HG03442 (cell line): Measurements from ENCODE around the gene SORCS1.

Experiments
- ATAC-seq: cut with Tn5 transposase; IDR thresholded peaks from one replicate; pipeline ENCODE4 v1.9.1; 2021; ENCODE audit warnings: mild to moderate bottlenecking, moderate library complexity; ENCODE audit not compliant: unreplicated experiment

Gene SORCS1

GRCh38 chr10:106910666-106911065 lies 253.8 kb downstream of the SORCS1 start:
- ATAC-seq = no peak

- no peak for ATAC-seq
These were observed 256.3 kb downstream of the SORCS1 start for GRCh38 chr10:106908225-106908624.

DNA sequence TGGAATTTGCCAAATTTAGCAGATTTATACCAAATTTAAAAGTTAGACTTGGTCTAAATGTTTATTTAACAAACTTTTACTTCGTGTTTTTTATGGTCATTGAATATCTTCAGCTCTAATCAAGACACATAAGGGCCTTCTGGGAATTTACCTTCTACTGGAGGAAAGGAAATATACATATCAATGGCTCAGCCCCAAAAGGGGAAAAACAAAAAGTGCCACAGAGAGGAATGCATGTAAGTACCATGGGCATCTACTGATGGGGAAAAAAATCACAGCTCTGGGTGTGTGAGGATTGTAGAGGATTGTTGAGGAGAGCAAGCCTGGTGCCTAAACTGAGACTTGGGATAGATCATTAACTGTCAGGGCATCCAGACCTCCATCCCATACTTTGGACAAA lies 260.3 kb downstream of the SORCS1 start:
- ATAC-seq = no peak

DNA sequence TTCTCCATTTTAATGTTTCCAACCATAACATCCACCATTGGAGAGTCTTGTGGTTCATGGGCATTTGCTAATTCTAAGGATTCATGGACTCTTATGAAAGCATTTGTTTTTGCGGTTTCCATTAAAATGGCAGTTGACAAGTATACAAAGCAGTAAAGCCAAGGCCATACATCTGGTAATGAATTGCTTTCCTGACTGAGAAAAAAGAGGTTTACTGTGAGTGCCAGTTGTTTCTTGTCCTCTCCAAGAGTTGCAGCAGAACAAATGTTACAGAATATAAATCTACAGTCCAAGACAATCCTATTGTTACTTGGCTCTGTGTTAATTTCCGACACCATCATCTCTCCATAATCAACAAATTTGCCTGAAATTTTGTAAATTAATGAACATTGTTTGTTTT lies 261.3 kb downstream of the SORCS1 start:
- no peak for ATAC-seq

DNA sequence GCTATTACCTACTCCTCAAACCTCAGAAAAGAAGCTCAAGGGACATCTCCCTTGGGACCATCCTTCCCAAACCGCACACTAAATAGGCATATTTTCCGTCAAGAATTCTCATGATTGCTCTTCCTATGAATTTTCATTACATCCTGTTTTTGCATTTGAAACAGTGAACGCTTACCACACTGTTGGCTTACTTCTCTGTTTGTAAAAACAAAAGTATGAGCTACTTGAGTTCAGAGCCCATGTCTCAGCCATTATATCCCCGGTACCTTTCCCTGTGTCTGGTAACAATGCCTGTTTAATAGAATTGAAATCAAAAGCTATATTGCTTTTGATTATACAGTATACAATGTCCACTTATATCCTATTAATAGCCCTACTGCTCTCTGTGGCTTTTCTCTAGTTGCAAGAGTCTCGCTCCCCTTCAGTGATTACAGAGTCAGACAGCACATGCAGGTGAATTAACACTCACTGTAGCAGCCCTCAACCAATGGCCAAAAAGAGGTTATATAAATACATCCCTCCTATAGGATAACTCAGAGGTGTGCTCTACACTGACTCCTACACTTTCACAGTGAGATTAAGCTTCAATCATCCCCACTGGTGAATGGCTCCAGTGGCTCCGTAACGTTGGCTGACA lies 264.4 kb downstream of the SORCS1 start:
- no peak for ATAC-seq

GRCh38 chr10:106898446-106898845 lies 266.1 kb downstream of the SORCS1 start:
- ATAC-seq = no peak

DNA sequence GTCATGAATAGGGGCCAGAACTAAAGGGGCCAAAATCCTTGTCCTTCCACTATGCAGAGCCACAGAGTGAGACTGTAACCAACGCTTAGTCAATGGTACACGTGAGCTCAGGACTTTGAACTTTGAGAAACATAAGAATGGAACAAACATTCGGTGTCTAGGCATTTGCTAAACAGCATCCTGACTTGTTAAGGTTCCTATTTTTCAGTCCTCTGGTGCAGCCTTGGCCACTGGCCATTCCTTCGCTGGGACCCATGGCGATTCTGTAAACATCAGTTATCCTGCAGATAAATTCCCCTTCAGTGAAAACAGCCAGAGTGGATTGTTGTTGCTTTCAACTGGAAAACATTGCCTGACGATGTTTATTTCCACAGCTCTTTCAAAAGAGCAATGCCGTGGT lies 266.8 kb downstream of the SORCS1 start:
- ATAC-seq = no peak

DNA sequence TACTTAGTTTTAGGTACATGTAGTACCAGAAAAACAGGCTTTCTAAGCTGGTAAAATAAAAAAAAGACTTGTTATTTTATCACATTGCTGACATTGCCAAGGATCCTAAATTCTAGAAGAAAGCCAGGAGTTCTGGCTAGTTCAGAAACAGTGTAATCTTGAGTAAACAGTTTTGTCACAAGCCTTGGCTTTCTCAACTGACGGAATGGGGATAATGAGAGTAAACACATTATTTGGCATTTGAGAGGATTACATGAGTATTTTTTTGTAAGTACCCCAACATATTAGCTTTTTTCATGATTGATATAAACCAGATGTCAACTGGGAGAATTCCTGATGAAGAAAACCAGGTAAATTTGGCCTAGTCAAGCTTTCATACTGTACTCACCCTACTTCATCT lies 269.8 kb downstream of the SORCS1 start:
- ATAC-seq = no peak

DNA sequence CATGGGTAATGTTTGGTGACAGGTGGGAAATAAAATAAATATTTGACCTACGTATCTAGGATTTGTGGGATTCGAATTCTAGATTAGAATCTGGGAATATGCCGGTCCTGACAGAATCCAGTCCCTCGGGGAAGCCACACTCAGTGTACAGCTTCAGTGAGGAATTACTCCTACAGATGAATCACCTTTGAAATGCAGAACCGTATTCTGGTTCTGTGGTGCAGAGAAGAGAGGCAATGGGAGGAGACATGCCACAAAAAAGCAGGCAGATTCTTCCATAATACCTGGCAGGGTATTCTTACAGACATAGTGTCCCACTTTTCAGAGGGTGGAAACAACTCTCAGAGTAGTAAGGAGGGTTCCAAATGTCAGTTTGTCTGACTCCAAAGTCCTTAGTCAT lies 286.9 kb downstream of the SORCS1 start:
- no peak for ATAC-seq

- no peak for ATAC-seq
These were observed 290.0 kb downstream of the SORCS1 start for GRCh38 chr10:106874604-106874889.

DNA sequence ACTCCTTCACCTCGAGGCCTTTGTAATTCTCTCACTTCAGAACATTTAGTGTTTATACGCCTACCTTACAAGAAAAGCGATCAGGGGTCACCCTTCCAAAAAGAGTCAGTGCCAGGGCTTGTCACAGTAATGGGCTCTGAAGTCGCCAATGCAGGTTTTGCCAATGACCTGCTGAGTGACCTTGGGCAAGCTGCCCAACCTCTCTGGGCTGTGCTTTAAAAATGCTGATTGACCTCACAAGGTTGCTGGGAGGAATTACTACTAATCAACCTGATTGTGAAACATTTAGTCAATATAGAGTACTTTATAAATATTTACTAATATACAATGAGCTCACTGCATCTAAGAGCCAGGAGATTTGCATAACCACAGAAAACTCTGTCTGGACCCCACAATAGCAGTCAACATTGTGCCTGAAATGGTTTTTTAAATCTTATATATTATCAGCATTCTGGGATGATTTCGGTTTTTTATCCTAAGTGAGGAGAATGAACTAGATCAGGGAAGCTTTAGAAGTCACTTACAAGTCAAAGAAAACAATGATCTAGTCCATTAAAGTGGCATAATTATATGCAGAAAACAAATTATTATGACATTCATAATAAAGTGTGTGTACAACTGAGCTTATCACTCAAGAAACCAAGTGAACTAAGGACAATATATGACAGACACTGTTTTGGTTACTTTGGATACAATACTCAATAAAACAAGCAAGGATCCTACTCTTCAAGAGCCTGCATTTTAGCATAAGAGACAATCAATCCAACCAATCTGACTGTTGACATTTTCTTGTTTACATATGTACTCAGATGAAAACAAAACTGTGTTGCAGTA lies 290.5 kb downstream of the SORCS1 start:
- ATAC-seq = no peak

- ATAC-seq = no peak
These were observed 292.3 kb downstream of the SORCS1 start for GRCh38 chr10:106872176-106872575.

- ATAC-seq = peak; percentile 70
These were observed 298.2 kb downstream of the SORCS1 start for GRCh38 chr10:106866244-106866845.

- no peak for ATAC-seq
These were observed 300.5 kb downstream of the SORCS1 start for GRCh38 chr10:106864031-106864430.

DNA sequence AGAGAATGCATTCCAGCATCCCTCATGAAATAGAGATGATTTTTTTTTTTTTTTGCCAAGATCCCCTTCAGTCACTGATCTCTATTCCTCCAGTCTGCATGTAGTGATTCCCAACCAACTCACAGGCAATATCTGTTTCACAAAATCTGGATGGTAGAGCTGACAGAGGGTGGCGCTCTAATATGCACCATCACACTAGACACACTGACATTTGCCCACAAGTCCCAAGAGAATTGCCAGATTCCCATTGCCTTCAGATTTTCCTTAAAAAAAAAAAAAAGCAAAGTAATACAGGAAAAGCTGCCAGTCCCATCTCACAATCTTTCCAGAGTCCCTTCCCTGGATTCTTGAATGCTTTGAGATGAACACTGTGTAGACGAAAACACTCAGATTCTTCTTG lies 301.0 kb downstream of the SORCS1 start:
- no peak for ATAC-seq

DNA sequence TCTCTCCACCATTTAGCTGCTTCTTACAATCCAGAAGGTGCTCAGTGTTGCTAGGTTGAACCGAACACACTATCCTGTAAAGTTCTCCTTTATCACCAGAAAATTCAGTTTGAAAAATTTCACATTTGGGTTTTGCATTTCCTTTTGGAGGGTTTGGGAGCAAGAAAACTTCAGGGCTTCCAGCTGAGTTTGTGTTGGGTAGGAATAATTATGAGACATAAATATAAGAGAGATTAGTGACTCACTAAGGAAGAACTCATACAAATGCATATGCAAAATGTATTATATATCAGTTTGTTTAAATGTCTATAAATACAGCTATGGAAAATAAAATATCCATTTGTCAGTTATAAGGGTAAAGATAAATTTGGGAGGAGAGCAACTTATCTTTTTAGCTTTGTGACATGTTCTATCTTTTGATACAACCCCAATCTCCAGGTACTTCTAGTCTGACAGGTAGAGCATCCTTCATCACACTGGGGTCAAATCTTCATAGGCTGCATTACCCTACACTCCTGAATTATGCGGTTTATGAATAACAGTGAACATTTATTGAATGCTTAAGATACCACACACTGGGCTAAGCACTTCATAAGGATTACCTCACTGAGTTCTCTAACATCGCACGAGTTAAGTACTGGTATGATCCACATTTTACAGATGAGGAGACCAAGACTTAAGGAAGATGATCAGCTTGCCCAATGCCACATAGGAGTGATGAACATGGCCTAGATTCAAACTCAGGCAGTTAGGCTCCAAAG lies 304.4 kb downstream of the SORCS1 start:
- no peak for ATAC-seq

GRCh38 chr10:106857728-106858127 lies 306.8 kb downstream of the SORCS1 start:
- no peak for ATAC-seq

DNA sequence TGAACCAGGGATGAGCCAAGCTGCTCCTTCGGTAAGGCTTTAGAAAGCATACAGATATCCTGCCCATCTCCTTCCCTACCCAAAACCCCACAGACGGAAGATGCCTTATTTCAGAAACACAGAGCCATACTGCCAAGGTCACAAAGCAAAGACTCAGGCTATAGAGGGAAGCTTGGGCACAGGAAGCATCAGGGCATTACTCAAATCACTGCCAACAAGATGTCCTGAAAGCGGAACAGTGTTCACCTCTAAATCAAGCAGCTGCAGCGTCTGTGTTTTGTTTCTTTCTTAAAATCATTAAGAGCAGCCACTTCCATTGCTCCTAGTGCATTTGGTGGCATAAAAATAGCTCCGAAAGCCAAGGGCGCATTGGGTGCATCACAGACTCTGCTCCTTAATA lies 307.3 kb downstream of the SORCS1 start:
- ATAC-seq = no peak

DNA sequence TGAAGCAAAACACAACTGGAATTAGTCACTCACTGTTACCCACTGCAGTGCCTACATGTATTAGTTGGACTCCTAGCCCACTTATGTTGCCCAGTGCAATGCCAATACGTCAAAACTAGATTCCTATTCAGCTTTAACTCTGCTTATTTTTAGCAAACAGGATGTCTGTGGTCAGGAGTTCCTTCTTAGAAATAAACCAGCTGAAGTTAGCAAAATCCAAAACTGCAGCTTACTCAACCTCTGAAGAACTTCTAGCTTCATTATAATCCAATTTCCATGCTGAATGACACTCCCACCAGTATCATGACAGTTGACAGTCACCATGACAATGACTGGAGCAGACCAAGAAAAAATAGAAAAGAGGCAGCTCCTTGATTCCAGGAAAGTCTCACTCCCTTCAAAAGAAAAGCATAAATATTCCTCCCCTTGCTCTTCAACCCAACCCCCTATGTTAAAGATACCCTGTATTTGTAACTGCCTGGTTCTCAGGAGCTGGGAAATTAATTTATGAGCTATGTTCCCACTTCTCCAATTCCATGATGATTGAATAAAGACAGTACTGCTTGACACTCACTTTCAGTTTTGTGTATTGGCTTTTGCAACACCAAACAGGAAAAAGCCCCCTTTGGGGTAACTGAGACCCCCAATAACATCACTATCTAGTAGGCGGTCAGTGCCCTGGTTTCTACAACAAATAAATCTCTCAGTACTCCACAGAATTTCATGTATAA lies 327.4 kb downstream of the SORCS1 start:
- ATAC-seq = peak; percentile 98

DNA sequence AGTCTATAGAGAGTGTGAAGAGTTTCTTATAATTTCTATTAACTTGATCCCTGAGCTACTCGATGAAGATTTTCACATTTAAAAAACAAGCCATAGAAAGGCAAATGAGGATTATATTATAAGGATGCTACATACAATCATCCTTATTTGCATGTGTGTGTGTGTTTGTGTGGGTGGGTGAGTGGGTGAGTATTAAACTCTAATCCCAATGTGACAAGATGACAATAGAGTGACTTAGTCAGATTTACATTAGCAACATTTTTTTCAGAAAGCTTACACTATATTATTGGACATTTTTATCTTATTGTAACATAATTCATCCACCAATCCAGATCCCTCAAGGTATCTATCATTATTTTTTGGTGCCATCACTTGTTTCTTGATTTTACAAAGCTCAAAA lies 331.7 kb downstream of the SORCS1 start:
- no peak for ATAC-seq

GRCh38 chr10:106830471-106830870 lies 334.0 kb downstream of the SORCS1 start:
- no peak for ATAC-seq
